ENCODE data around the gene ZBED6.
"Not testable (repeated sequence)": the region's sequence is repeated elsewhere in the genome, so short reads cannot be mapped to it uniquely, and the experiment has no call there.

The ZBED6 gene

GRCh38 chr1:203778789-203779188 is 16.6 kb upstream of the ZBED6 start:
- DNase-seq (ENCODE audit: low read depth, low spot score), result no peak
- no peak for TF ChIP-seq CTCF (IDR thresholded peaks at IDR 0.05; ENCODE audit: insufficient read depth, low read length, missing control alignments)
- ChIA-PET POLR2A (no interaction called here), CTCF (no interaction called here)
- no peak overlapping the region for H3K4me3 ChIP-seq (ENCODE audit: low read depth, low read length)

GRCh38 chr1:203781962-203782361 is 13.5 kb upstream of the ZBED6 start:
- H3K4me3 ChIP-seq (ENCODE audit: low read depth, low read length), result no peak overlapping the region
- ChIA-PET CTCF (no interaction called here), POLR2A (no interaction called here)
- TF ChIP-seq CTCF (IDR thresholded peaks at IDR 0.05; ENCODE audit: insufficient read depth, low read length, missing control alignments), result no peak
- DNase-seq (ENCODE audit: low read depth, low spot score), result no peak

- H3K4me3 ChIP-seq (ENCODE audit: low read depth, low read length), result no peak overlapping the region
- ChIA-PET CTCF (no interaction called here), POLR2A (no interaction called here)
- no peak for TF ChIP-seq CTCF (IDR thresholded peaks at IDR 0.05; ENCODE audit: insufficient read depth, low read length, missing control alignments)
- no peak for DNase-seq (ENCODE audit: low read depth, low spot score)
Measured at GRCh38 chr1:203789966-203790365, 5.5 kb upstream of the ZBED6 start.

DNA sequence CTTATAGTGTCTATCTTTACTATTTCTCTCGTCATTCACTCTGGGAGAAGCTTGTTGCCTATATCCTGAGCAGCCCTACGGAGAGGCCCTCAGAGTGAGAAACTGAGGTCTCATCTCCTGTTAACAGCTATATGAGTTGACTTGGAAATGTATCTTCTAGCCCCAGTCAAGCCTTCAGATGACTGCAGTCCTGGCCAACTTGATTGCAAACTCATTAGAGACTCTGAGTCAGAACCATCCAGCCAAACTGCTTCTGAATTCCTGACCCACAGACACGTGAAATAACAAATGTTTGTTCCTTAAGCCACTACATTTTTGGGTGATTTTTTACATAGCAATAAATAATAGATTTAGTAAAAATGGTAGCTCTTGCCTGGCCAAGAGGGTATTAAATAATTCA is 3.9 kb upstream of the ZBED6 start:
- H3K4me3 ChIP-seq (ENCODE audit: low read depth, low read length), result no peak overlapping the region
- ChIA-PET CTCF (no interaction called here), POLR2A (no interaction called here)
- no peak for DNase-seq (ENCODE audit: low read depth, low spot score)
- no peak for TF ChIP-seq CTCF (IDR thresholded peaks at IDR 0.05; ENCODE audit: insufficient read depth, low read length, missing control alignments)

DNA sequence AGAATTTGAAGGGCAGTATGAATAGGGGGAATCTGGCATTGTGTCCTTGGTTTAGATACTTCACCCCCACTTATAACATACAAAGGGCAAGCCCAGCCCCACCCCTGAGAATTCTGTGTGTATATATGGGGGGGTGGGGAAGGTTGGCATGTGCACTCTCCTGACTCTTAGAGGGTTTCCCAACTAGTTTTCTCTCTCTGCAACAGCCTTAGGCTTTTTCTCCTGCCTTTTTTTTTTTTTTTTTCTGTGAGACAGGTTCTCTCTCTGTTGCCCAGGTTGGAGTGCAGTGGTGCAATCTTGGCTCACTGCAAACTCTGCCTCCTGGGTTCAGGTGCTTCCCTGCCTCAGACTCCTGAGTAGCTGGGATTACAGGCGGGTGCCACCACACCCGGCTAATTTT is 2.9 kb upstream of the ZBED6 start:
- no peak for DNase-seq (ENCODE audit: low read depth, low spot score)
- POLR2A ChIA-PET, result no interaction called here
- no peak overlapping the region for H3K4me3 ChIP-seq (ENCODE audit: low read depth, low read length)
- no peak for TF ChIP-seq CTCF (IDR thresholded peaks at IDR 0.05; ENCODE audit: insufficient read depth, low read length, missing control alignments)
- CTCF ChIA-PET, result no interaction called here

DNA sequence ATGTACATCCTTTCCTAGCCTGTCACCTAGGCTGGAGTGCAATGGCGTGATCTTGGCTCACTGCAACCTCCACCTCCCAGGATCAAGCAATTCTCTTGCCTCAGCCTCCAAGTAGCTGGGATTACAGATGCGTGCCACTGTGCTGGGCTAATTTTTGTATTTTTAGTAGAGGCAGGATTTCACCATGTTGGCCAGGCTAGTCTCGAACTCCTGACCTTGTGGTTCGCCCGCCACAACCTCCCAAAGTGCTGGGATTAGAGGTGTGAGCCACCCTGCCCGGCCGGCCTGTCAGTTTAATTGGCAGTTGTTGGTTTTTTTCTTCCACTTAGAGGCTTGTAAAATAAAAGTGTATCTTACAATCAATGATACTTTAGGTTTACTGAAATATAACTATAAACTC is 1.9 kb upstream of the ZBED6 start:
- CTCF ChIA-PET; POLR2A ChIA-PET; DNase-seq (ENCODE audit: low read depth, low spot score); H3K4me3 ChIP-seq (ENCODE audit: low read depth, low read length): not testable (repeated sequence)

DNA sequence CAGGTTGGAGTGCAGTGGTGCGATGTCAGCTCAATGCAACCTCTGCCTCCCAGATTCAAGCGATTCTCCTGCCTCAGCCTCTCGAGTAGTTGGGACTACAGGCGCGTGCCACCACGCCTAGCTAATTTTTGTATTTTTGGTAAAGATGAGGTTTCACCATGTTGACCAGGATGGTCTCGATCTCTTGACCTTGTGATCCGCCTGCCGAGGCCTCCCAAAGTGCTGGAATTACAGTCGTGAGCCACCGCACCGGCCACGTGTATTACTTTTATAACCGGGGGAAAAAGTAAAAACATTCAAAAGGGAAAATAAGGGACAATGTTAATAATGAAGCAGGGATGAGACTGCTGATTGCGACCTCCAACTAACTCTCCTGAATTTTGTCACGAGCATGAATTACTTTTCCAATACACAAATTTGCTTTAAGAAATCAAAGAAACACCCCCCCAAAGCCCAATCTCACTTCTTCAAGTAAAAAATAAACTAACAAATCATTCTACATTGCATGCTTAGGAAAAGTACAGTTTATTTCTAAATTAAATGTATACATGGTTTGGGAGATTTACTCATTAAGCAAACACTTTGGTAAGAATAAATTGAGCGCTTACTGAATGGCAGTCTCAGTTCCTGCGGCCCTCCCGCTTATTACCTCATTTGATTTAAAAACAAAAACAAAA is 521 bp upstream of the ZBED6 start:
- no peak for TF ChIP-seq CTCF (IDR thresholded peaks at IDR 0.05; ENCODE audit: insufficient read depth, low read length, missing control alignments)
- ChIA-PET CTCF (interaction anchor here (1.1 kb wide), 1 partner anchor 19 kb away, joined by 3 read pairs; no protein-coding TSS in a partner anchor), POLR2A (interaction anchor here (1.8 kb wide), 1 partner anchor 12 kb away, joined by 6 read pairs; no protein-coding TSS in a partner anchor)
- DNase-seq (ENCODE audit: low read depth, low spot score), result no peak
- peak overlapping the region; percentile 48 for H3K4me3 ChIP-seq (ENCODE audit: low read depth, low read length)

Data from AG04449 (cell line).